Fibroblast of lung (primary cell): ENCODE measurements around the gene B4GALT6. TPM values are rescaled to one million over a fixed set of nuclear protein-coding genes. Genes with fewer than 3 reads are reported as not detected.
A peak's percentile ranks its signal among the peaks of the same experiment; 100 is the strongest.

Experiments
- DNase-seq, 2 donors: peaks; one replicate each; pipeline versions ENCODE4 v3.0.0 to v3.0.0-alpha.2; 2010; ENCODE audit warnings: low read depth in 2 of 2
- H2AFZ ChIP-seq: 2 replicates; pipeline ENCODE4 v1.5.1; 2012; ENCODE audit warnings: low read length, control low read depth, inconsistent platforms
- H3K27ac ChIP-seq: 2 replicates; pipeline ENCODE4 v1.5.1; 2011; ENCODE audit warnings: low read length, control low read depth; ENCODE audit not compliant: insufficient read depth
- H3K27me3 ChIP-seq: 2 replicates; pipeline ENCODE4 v1.5.1; 2011; ENCODE audit warnings: mild to moderate bottlenecking, low read length; ENCODE audit not compliant: control insufficient read depth, insufficient read depth
- H3K36me3 ChIP-seq: 2 replicates; pipeline ENCODE4 v1.5.1; 2011; ENCODE audit warnings: low read length; ENCODE audit not compliant: control insufficient read depth, insufficient read depth
- H3K4me1 ChIP-seq: 2 replicates; pipeline ENCODE4 v1.5.1; 2011; ENCODE audit warnings: low read length; ENCODE audit not compliant: control insufficient read depth, insufficient read depth; ENCODE audit errors: extremely low read depth
- H3K4me2 ChIP-seq: 2 replicates; pipeline ENCODE4 v1.5.1; 2011; ENCODE audit warnings: low read length, control low read depth; ENCODE audit not compliant: insufficient read depth; ENCODE audit errors: extremely low read depth
- H3K4me3 ChIP-seq, 4 experiments: fragments of 200-600 bp in 1 of 4; sonication (generic) in 1 of 4; replicated peaks in 1 of 4; 2 replicates each; pipeline ENCODE4 v1.5.1; 2011 to 2016; ENCODE audit warnings: low read length in 4 of 4, low read depth in 3 of 4, mild to moderate bottlenecking in 3 of 4, control low read depth in 2 of 4, inconsistent platforms in 1 of 4, mixed read lengths in 1 of 4; ENCODE audit not compliant: insufficient read depth in 1 of 4; ENCODE audit errors: control extremely low read depth in 1 of 4
- H3K79me2 ChIP-seq: 2 replicates; pipeline ENCODE4 v1.5.1; 2012; ENCODE audit warnings: mild to moderate bottlenecking, low read length, inconsistent platforms; ENCODE audit not compliant: control insufficient read depth, insufficient read depth
- H3K9ac ChIP-seq: 2 replicates; pipeline ENCODE4 v1.5.1; 2011; ENCODE audit warnings: mild to moderate bottlenecking, low read length, control low read depth; ENCODE audit not compliant: insufficient read depth
- H3K9me3 ChIP-seq: 2 replicates; pipeline ENCODE4 v1.5.1; 2012; ENCODE audit warnings: low read depth, low read length; ENCODE audit not compliant: control insufficient read depth, insufficient read depth
- H4K20me1 ChIP-seq: 2 replicates; pipeline ENCODE4 v1.5.1; 2011; ENCODE audit warnings: low read length; ENCODE audit not compliant: control insufficient read depth, insufficient read depth; ENCODE audit errors: extremely low read depth
- EZH2 ChIP-seq: IDR thresholded peaks from 2 replicates; pipeline ENCODE4 v1.5.1; 2012; ENCODE audit warnings: low read length, control low read depth, mild to moderate bottlenecking; ENCODE audit errors: missing control alignments
- polyA plus RNA-seq, 2 donors: library from polyadenylated mRNA; depleted of rRNA in 1 of 2; stranded (reverse) in 1 of 2; unstranded in 1 of 2; fragments of >200 nt; gene quantifications; 2 replicates each; pipeline ENCODE4 v1.2.1, GENCODE V29; 2011 to 2012; ENCODE audit warnings: missing spikeins in 1 of 2
- total RNA-seq: library from RNA; depleted of rRNA; stranded (reverse); fragments of >200 nt; gene quantifications from 2 replicates; pipeline ENCODE4 v1.2.1, GENCODE V29; 2014
- TF ChIP-seq, protein P1 (sequence below), 2 donors: IDR thresholded peaks in 1 of 2; conservative IDR thresholded peaks in 1 of 2; 1 replicate in 1 of 2; 2 replicates in 1 of 2; pipeline ENCODE4 v1.5.1; 2011 to 2012; ENCODE audit warnings: low read length in 2 of 2, control low read depth in 1 of 2, inconsistent platforms in 1 of 2, low read depth in 1 of 2, mild to moderate bottlenecking in 1 of 2

The B4GALT6 gene
- total and polyA plus RNA-seq, 2 donors (not counting 1 experiment from before 2014, with no cell fraction given): 1.5 to 2.5 TPM

DNA sequence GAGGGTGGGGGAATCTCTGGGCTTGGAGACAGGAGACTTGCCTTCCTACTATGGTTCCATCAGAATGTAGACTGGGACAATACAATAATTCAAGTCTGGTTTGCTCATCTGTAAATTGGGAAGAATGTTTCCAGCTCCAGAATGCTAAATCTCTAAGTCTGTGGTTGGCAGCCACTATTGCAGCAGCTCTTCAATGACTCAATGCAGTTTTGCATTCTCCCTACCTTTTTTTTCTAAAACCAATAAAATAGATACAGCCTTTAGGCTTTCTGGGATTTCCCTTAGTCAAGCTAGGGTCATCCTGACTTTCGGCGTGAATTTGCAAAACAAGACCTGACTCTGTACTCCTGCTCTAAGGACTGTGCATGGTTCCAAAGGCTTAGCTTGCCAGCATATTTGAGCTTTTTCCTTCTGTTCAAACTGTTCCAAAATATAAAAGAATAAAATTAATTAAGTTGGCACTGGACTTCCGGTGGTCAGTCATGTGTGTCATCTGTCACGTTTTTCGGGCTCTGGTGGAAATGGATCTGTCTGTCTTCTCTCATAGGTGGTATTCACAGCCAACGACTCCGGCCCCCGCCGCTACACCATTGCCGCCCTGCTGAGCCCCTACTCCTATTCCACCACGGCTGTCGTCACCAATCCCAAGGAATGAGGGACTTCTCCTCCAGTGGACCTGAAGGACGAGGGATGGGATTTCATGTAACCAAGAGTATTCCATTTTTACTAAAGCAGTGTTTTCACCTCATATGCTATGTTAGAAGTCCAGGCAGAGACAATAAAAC lies 86.2 kb downstream of the B4GALT6 start:
- no peak overlapping the region for H2AFZ ChIP-seq
- H3K4me2 ChIP-seq: no peak overlapping the region
- H3K4me3 ChIP-seq: no peak overlapping the region
- no peaks in the 10 kb centered on the region for H3K79me2 ChIP-seq
- no peaks in the 10 kb centered on the region for H3K36me3 ChIP-seq
- H3K27me3 ChIP-seq: no peaks in the 10 kb centered on the region
- DNase-seq: peak in 1 of 2 donors; percentile 22
- H3K9me3 ChIP-seq: no peaks in the 10 kb centered on the region
- H4K20me1 ChIP-seq: no peaks in the 10 kb centered on the region
- TF ChIP-seq EZH2: no peak
- TF ChIP-seq, protein P1, sequence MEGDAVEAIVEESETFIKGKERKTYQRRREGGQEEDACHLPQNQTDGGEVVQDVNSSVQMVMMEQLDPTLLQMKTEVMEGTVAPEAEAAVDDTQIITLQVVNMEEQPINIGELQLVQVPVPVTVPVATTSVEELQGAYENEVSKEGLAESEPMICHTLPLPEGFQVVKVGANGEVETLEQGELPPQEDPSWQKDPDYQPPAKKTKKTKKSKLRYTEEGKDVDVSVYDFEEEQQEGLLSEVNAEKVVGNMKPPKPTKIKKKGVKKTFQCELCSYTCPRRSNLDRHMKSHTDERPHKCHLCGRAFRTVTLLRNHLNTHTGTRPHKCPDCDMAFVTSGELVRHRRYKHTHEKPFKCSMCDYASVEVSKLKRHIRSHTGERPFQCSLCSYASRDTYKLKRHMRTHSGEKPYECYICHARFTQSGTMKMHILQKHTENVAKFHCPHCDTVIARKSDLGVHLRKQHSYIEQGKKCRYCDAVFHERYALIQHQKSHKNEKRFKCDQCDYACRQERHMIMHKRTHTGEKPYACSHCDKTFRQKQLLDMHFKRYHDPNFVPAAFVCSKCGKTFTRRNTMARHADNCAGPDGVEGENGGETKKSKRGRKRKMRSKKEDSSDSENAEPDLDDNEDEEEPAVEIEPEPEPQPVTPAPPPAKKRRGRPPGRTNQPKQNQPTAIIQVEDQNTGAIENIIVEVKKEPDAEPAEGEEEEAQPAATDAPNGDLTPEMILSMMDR (conservative IDR thresholded peaks at IDR 0.05 in 1 of 2, IDR thresholded peaks at IDR 0.05 in 1 of 2; ENCODE audit: low read depth in 1 of 2, low read length in 2 of 2): no peak
- no peak overlapping the region for H3K27ac ChIP-seq
- H3K9ac ChIP-seq: no peak overlapping the region
- H3K4me1 ChIP-seq: no peaks in the 10 kb centered on the region

DNA sequence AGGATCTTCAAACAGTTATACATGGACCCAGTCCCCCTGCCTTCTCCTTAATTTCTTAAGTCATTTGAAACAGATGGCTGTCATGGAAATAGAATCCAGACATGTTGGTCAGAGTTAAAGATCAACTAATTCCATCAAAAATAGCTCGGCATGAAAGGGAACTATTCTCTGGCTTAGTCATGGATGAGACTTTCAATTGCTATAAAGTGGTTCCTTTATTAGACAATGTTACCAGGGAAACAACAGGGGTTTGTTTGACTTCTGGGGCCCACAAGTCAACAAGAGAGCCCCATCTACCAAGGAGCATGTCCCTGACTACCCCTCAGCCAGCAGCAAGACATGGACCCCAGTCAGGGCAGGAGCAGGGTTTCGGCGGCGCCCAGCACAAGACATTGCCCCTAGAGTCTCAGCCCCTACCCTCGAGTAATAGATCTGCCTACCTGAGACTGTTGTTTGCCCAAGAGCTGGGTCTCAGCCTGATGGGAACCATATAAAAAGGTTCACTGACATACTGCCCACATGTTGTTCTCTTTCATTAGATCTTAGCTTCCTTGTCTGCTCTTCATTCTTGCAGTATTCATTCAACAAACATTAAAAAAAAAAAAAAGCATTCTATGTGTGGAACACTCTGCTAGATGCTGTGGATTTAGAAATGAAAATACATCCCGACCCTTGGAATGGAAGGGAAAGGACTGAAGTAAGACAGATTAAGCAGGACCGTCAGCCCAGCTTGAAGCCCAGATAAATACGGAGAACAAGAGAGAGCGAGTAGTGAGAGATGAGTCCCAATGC lies 88.1 kb downstream of the B4GALT6 start:
- Histone ChIP-seq H3K9me3 (no peaks in the 10 kb centered on the region), H4K20me1 (no peaks in the 10 kb centered on the region), H3K4me3 (no peak overlapping the region), H3K4me2 (no peak overlapping the region), H3K36me3 (no peaks in the 10 kb centered on the region), H3K79me2 (no peaks in the 10 kb centered on the region), H3K4me1 (no peaks in the 10 kb centered on the region), H3K9ac (no peak overlapping the region), H2AFZ (no peak overlapping the region), H3K27me3 (no peaks in the 10 kb centered on the region), H3K27ac (no peak overlapping the region)
- TF ChIP-seq, protein P1 (conservative IDR thresholded peaks at IDR 0.05 in 1 of 2, IDR thresholded peaks at IDR 0.05 in 1 of 2; ENCODE audit: low read depth in 1 of 2, low read length in 2 of 2): no peak
- TF ChIP-seq EZH2: no peak
- DNase-seq: peak in 1 of 2 donors; percentile 53

DNA sequence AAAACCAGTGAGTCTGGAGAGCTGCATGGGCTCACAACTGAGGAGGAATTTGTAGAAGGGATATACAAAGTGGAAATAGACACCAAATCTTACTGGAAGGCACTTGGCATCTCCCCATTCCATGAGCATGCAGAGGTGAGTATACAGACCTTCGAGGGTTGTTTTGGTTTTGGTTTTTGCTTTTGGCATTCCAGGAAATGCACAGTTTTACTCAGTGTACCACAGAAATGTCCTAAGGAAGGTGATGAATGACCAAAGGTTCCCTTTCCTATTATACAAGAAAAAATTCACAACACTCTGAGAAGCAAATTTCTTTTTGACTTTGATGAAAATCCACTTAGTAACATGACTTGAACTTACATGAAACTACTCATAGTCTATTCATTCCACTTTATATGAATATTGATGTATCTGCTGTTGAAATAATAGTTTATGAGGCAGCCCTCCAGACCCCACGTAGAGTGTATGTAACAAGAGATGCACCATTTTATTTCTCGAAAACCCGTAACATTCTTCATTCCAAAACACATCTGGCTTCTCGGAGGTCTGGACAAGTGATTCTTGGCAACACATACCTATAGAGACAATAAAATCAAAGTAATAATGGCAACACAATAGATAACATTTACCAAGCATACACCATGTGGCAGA lies 89.1 kb downstream of the B4GALT6 start:
- DNase-seq: peak in 1 of 2 donors; percentile 56
- Histone ChIP-seq H3K9me3 (no peaks in the 10 kb centered on the region), H2AFZ (no peak overlapping the region), H4K20me1 (no peaks in the 10 kb centered on the region), H3K9ac (no peak overlapping the region), H3K4me3 (no peak overlapping the region), H3K36me3 (no peaks in the 10 kb centered on the region), H3K27me3 (no peaks in the 10 kb centered on the region), H3K79me2 (no peaks in the 10 kb centered on the region), H3K27ac (no peak overlapping the region), H3K4me1 (no peaks in the 10 kb centered on the region), H3K4me2 (no peak overlapping the region)
- TF ChIP-seq EZH2: no peak
- TF ChIP-seq, protein P1 (conservative IDR thresholded peaks at IDR 0.05 in 1 of 2, IDR thresholded peaks at IDR 0.05 in 1 of 2; ENCODE audit: low read depth in 1 of 2, low read length in 2 of 2): no peak
